GM21390 (cell line): ENCODE results near the gene INTS11.

Experiments used
- ATAC-seq: cut with Tn5 transposase; IDR thresholded peaks from one replicate; pipeline ENCODE4 v1.9.1; 2021; ENCODE audit not compliant: unreplicated experiment

Gene INTS11

GRCh38 chr1:1287288-1288110, 37.0 kb downstream of the INTS11 start:
- ATAC-seq: no peak

GRCh38 chr1:1286313-1287261, 37.9 kb downstream of the INTS11 start:
- no peak for ATAC-seq

DNA sequence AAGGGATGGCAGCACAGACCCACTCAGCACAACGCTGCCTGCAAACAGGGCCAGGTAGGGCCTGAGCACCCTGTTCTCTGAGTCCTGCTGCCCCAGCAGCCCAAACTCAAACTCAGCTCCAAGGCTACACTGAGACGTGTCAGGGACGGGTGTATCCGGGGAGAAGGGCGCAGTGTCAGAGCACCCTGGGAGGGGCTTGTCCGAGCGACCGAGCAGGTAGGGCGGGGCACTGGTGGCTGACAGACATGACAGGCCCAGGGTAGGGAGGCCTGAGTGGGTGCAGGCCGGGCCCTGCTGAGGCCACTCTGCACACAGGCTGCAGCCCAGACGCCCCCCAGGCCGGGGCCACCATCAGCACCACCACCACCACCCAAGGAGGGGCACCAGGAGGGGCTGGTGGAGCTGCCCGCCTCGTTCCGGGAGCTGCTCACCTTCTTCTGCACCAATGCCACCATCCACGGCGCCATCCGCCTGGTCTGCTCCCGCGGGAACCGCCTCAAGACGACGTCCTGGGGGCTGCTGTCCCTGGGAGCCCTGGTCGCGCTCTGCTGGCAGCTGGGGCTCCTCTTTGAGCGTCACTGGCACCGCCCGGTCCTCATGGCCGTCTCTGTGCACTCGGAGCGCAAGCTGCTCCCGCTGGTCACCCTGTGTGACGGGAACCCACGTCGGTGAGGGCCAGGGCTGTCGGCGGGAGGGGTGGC, 38.7 kb downstream of the INTS11 start:
- no peak for ATAC-seq

- ATAC-seq: no peak
These were observed 39.3 kb downstream of the INTS11 start for GRCh38 chr1:1285102-1285571.

DNA sequence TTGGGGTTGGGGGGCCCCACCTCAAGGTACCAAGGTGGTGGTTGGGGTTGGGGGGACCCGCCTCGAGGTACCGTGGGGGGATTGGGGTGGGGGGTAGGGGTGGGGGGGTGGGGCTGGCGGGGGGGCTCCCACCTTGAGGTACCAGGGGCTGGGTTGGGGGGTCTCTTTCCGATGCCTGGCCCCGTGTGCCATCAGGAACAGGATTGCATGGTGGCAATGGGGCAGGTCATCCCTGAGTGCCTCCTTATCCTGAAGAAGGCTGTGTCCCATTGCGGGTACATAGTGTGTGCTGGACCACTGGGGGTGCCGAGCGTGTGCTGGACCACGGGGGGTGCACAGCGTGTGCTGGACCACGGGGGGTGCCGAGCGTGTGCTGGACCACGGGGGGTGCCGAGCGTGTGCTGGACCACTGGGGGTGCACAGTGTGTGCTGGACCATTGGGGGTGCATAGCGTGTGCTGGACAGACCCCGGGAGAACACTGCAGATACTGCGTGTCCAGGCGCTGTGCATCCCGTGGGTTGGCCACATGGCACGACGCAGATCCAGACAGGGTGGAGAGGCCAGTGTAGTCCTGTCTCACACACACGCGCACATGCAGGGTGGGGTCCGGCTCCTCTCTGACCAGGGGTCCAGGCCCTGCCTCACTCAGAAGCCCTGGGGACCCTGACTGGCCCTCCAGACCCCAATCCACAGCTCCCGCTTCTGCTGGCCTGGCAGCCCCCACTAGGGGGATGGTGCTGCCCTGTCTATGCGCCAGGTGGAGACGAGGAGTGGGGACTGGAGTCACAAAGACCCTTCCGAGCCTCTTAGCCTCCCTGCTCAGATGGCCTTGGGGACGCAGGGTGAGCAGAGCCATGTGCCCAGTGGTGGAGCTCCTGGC, 40.0 kb downstream of the INTS11 start:
- ATAC-seq: no peak

DNA sequence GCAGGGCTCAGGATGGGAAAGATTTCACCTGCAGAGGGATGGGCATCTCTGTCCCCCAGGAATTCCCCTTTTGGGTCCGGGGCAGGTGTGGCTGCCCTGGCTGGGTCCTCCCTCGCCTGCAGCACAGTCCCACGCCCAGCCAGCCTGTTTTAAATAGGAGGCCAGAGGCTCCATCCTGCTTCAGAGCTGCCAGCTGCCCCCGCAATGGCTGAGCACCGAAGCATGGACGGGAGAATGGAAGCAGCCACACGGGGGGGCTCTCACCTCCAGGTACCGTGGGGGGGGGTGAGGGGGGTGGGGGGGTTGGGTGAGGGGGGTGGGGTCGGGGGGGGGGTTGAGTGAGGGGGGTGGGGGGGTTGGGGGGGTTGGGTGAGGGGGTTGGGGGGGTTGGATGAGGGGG, 40.6 kb downstream of the INTS11 start:
- ATAC-seq: no peak

- ATAC-seq: no peak
These were observed 41.5 kb downstream of the INTS11 start for GRCh38 chr1:1282998-1283397.

GRCh38 chr1:1281533-1282321, 42.7 kb downstream of the INTS11 start:
- ATAC-seq: no peak

DNA sequence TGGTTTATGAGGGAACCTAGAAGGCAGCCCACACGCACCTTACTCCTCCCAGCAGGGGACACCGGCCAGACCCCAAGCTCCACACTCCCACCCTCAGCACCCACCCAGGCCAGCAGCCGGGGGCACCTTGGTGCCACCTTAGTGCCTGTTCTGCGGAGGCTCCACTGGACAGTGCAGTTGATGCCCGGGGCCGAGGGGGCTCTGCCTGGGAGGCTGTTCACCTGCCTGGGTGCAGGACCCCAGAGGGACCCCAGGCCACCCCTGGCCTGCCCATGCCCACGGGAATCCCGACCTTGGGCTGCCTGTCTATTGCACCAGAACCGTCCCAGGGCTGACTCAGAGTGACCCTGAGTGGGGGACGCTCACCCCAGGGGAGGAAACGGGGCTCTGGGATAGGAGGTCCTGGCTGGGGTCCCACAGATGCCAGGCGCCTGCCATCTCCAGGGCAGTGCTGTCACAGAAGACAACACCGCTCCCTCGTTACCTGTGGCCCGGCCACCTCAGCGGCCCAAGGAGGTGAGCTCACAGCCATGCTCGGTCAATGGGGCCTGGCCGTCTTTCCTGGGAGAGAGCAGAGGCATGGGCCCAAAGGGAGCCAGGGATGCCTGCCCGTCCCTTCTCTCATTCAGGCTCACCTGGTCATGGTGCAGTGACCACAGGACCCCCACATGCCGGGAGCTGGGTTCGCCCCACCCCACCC, 43.5 kb downstream of the INTS11 start:
- ATAC-seq: no peak

DNA sequence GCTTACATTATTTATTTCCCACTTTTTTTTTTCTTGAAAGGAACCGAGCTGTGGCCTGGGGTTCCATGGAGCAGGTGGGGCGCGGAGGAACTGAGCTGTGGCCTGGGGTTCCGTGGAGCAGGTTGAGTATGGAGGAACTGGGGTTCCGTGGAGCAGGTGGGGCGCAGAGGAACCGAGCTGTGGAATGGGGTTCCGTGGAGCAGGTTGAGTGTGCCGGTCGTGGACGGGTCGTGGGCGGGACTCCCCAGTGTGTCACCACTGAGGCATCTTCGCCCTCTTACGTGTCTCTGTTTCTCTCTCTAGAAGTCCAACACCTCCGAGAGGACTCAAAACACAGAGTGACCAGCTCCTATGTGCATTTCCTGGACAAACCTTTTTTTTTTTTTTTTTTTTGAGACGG, 45.4 kb downstream of the INTS11 start:
- ATAC-seq: no peak

DNA sequence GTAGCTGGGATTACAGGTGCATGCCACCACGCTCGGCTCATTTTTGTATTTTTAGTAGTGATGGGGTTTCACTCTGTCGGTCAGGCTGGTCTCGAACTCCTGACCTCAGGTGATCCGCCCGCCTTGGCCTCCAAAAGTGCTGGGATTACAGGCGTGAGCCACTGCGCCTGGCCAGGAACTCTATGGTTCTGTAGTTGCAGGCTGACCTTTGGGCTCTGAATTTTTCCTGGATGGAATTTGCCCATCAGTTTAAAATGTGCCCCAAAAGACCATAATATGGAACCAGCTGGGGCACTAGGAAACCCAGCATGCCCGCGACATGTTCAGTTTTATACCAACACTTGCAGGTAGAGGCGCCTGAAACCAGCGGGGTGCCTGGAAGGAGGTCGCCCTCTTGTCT, 45.8 kb downstream of the INTS11 start:
- no peak for ATAC-seq

DNA sequence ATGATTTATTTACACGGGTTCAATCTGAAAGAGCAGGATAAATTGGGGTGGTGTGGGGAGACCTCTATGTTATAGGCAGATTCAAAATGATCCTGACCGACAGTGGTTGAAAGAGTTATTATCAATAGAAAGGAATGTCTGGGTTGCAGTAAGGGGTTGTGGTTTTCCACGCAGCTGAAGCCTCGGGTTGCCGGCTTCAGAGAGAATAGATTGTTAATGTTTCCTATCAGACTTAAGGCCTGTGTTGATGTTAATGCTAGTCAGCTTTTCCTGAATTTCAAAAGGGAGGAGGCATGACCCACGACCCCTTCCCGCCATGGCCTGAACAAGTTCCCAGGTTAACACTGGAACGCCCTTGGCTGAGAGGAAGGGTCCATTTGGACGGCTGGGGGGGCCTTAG, 48.6 kb downstream of the INTS11 start:
- no peak for ATAC-seq

- ATAC-seq: no peak
These were observed 49.5 kb downstream of the INTS11 start for GRCh38 chr1:1274931-1275431.

DNA sequence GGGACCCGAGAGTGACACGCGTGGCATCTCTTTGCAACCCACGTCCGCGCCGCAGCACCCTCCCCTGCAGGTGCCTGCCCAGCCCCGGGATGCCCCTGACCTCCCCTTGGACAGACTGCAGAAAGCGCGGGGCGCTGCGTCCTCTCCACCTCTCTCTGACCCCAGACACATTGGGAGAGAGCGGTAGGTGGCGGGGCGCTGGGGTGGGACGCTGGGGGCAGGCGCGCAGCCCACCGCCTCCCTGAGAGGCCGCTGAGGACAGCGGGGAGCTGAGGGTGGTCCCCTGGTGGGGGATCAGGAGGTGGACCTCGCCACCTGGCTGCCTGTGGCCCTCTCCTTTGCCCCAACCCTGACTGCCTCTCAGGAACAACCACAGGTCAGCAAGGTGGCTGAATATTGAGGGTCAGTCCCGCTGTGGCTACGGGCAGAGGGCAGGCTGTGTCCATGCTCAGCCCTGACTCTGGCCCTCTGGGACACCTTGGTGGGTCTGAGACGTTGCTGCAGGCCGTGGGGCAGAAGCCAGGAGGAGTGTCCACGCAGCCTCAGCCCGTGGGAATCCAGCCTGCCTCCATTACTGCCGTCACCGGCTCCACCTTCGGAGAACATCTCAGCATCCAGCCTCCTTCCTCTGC, 50.0 kb downstream of the INTS11 start:
- no peak for ATAC-seq

- peak; percentile 82 for ATAC-seq
These were observed 50.8 kb downstream of the INTS11 start, which contains the start of gene UBE2J2 for GRCh38 chr1:1273512-1274298. TSS of gene UBE2J2 (minus strand) at chr1:1273854. CDS start at chr1:1267992, 5,862 bp downstream.

DNA sequence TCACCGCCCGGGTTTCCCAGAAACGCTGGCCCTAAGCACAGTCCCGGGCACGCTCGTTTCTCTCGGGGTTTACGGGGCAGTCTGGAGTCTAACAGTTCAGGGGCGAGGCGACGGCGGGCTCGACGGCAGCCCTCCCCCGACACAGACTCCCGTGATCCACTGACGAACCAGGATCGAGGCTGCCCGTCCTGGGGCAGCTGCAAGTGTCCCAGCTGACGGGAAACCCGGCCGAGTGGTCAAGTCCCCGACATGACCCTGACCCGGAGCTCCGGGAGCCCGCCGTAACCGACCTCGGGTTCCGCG, 51.3 kb downstream of the INTS11 start:
- ATAC-seq: no peak
